Tibial artery (tissue), 4 donors: Measurements from ENCODE around the gene NECAB3.

Experiments
- DNase-seq, 2 donors: peaks; one replicate each; pipeline ENCODE4 v3.0.0-alpha.2; 2019
- H3K27ac ChIP-seq, 2 donors: fragments of 200-600 bp; sonication (generic) in 1 of 2; 1 replicate in 1 of 2; 2 replicates in 1 of 2; pipeline ENCODE4 v1.5.1; 2018 to 2019; ENCODE audit warnings: mild to moderate bottlenecking in 1 of 2
- H3K27me3 ChIP-seq, 2 donors: fragments of 200-600 bp; sonication (generic) in 1 of 2; one replicate each; pipeline versions ENCODE4 v1.5.1 to v1.6.0; 2016 to 2019
- H3K36me3 ChIP-seq, 3 donors: fragments of 200-600 bp; sonication (generic) in 2 of 3; one replicate each; pipeline ENCODE4 v1.5.1; 2016 to 2019; ENCODE audit warnings: mild to moderate bottlenecking in 2 of 3
- H3K4me1 ChIP-seq, 4 donors: fragments of 200-600 bp; sonication (generic) in 2 of 4; 1 replicate in 3 of 4; 2 replicates in 1 of 4; pipeline ENCODE4 v1.5.1; 2016 to 2019
- H3K4me3 ChIP-seq, 2 donors: fragments of 200-600 bp; sonication (generic) in 1 of 2; 1 replicate in 1 of 2; 2 replicates in 1 of 2; pipeline ENCODE4 v1.5.1; 2018 to 2019; ENCODE audit warnings: mild to moderate bottlenecking in 2 of 2
- H3K9me3 ChIP-seq, 3 donors: fragments of 200-600 bp; sonication (generic) in 1 of 3; one replicate each; pipeline ENCODE4 v1.5.1; 2016 to 2019
- CTCF ChIP-seq, 2 experiments: fragments of 200-600 bp in 1 of 2; fragments of 450-650 bp in 1 of 2; IDR thresholded peaks; one replicate each; pipeline ENCODE4 v1.5.1; 2017 to 2019; ENCODE audit warnings: antibody characterized with exemption in 2 of 2, mild to moderate bottlenecking in 1 of 2, moderate library complexity in 1 of 2
- intact Hi-C: fragments of 100-400 bp; cut with DNase I; formaldehyde crosslinking; loops from one replicate; pipeline ENCODE4 v1.15.0; 2023; ENCODE audit warnings: low total_unique reads

Gene NECAB3

GRCh38 chr20:33674294-33675135 is at the start of gene NECAB3:
Gene NECAB3 (minus strand): TSS chr20:33674428. CDS start chr20:33674352, 76 bp downstream.
- no peaks in the 10 kb centered on the region for H3K27me3 ChIP-seq
- H3K9me3 ChIP-seq = no peaks in the 10 kb centered on the region
- H3K4me1 ChIP-seq = peaks cover 0 to 69% (median 59%) of the 10 kb centered on the region in 4 donors
- H3K4me3 ChIP-seq = peak within 1 kb of the TSS; percentile 67 to 72
- no peak for TF ChIP-seq CTCF (IDR thresholded peaks at IDR 0.05)
- peaks cover 0 to 12% (median 0%) of the 10 kb centered on the region in 3 donors for H3K36me3 ChIP-seq
- DNase-seq = peak; percentile 84 to 95
- intact Hi-C loops = no loop called here
- peak within 1 kb of the TSS; percentile 98 for H3K27ac ChIP-seq

GRCh38 chr20:33721391-33722140 is 47.3 kb upstream of the NECAB3 start:
- intact Hi-C loops = no loop called here

GRCh38 chr20:33719989-33720709 is 45.9 kb upstream of the NECAB3 start, which contains the start of gene PXMP4:
Gene PXMP4 (minus strand): TSS chr20:33720310. CDS start chr20:33720207, 103 bp downstream.
- intact Hi-C loops = no loop called here
- no peak for TF ChIP-seq CTCF (IDR thresholded peaks at IDR 0.05)
- H3K4me1 ChIP-seq = peaks cover 0 to 23% (median 14%) of the 10 kb centered on the region in 4 donors
- H3K4me3 ChIP-seq = peak within 1 kb of the TSS; percentile 71 to 74
- H3K27ac ChIP-seq = peak within 1 kb of the TSS; percentile 72 to 82
- no peaks in the 10 kb centered on the region for H3K27me3 ChIP-seq
- peaks cover 0 to 4% (median 0%) of the 10 kb centered on the region in 3 donors for H3K36me3 ChIP-seq
- peak; percentile 91 to 95 for DNase-seq
- no peaks in the 10 kb centered on the region for H3K9me3 ChIP-seq

More at GRCh38 chr20:33721391-33722140, 47.3 kb upstream of the NECAB3 start:
- Histone ChIP-seq H3K9me3 (no peaks in the 10 kb centered on the region), H3K4me1 (peaks cover 0 to 21% (median 14%) of the 10 kb centered on the region in 4 donors), H3K27me3 (no peaks in the 10 kb centered on the region), H3K36me3 (no peaks in the 10 kb centered on the region), H3K27ac (no peak overlapping the region), H3K4me3 (no peak overlapping the region)
- DNase-seq = no peak
- no peak for TF ChIP-seq CTCF (IDR thresholded peaks at IDR 0.05)

- peak overlapping the region; percentile 72 to 82 for H3K27ac ChIP-seq
- intact Hi-C loops = no loop called here
These were observed 45.2 kb upstream of the NECAB3 start for GRCh38 chr20:33719277-33719988.

More at GRCh38 chr20:33719277-33719988, 45.2 kb upstream of the NECAB3 start:
- no peak for TF ChIP-seq CTCF (IDR thresholded peaks at IDR 0.05)
- peaks cover 0 to 11% (median 1%) of the 10 kb centered on the region in 3 donors for H3K36me3 ChIP-seq
- H3K9me3 ChIP-seq = no peaks in the 10 kb centered on the region
- DNase-seq = no peak
- no peaks in the 10 kb centered on the region for H3K27me3 ChIP-seq
- H3K4me1 ChIP-seq = peaks cover 0 to 23% (median 14%) of the 10 kb centered on the region in 4 donors
- H3K4me3 ChIP-seq = peak overlapping the region; percentile 71 to 74
